Bronchial epithelial cell (primary cell): ENCODE data around the gene GATC. TPM values are rescaled to one million over a fixed set of nuclear protein-coding genes. Genes with fewer than 3 reads are reported as not detected.

Experiments used
- DNase-seq: peaks from one replicate; pipeline ENCODE4 v3.0.0-alpha.2; 2010; ENCODE audit warnings: low read depth
- FAIRE-seq: peaks from 2 replicates; lab custom pipeline; 2011; peaks lifted over from hg19 to GRCh38; lab: Jason Lieb, UNC
- H3K27me3 ChIP-seq: 2 replicates; pipeline ENCODE4 v1.5.1; 2011; ENCODE audit warnings: low read length; ENCODE audit not compliant: control insufficient read depth, insufficient read depth
- H3K36me3 ChIP-seq: 2 replicates; pipeline ENCODE4 v1.5.1; 2011; ENCODE audit warnings: low read length; ENCODE audit not compliant: control insufficient read depth, insufficient read depth
- H3K4me3 ChIP-seq: 2 replicates; pipeline ENCODE4 v1.5.1; 2011; ENCODE audit warnings: mild to moderate bottlenecking, low read depth, low read length, control low read depth
- total RNA-seq: library from RNA; depleted of rRNA; stranded (reverse); fragments of >200 nt; gene quantifications from 2 replicates; pipeline ENCODE4 v1.2.1, GENCODE V29; 2014
- TF ChIP-seq, protein P1 (sequence below): IDR thresholded peaks from 2 replicates; pipeline ENCODE4 v1.5.1; 2011; ENCODE audit warnings: mild to moderate bottlenecking, moderate library complexity, low read length, control low read depth, inconsistent platforms; ENCODE audit not compliant: insufficient read depth, severe bottlenecking

The GATC gene
- total RNA-seq, 1 donor from 2014 or later, result 21.6 TPM

DNA sequence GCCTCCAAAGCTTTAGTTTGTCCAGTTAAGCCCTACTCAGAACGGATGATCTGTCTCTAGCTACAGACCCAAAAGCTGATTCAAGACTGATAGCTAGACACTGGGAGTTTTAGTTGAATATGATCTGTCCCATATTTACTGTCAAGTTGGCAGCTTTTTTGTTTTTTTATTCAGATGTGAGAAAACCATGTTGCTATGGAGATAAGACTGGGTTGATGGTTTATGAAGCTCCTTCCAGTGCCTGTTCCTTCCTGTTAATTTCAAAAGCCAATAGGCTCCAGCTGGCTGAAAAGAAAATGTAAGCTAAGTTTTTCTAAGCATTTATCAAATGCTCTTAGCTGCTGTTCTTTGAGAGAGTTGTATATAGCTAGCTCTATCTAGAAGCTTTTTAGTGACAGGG is 54.3 kb downstream of the GATC start:
- Histone ChIP-seq H3K4me3 (no peak overlapping the region), H3K36me3 (peaks cover 2% of the 10 kb centered on the region), H3K27me3 (no peaks in the 10 kb centered on the region)
- TF ChIP-seq, protein P1, sequence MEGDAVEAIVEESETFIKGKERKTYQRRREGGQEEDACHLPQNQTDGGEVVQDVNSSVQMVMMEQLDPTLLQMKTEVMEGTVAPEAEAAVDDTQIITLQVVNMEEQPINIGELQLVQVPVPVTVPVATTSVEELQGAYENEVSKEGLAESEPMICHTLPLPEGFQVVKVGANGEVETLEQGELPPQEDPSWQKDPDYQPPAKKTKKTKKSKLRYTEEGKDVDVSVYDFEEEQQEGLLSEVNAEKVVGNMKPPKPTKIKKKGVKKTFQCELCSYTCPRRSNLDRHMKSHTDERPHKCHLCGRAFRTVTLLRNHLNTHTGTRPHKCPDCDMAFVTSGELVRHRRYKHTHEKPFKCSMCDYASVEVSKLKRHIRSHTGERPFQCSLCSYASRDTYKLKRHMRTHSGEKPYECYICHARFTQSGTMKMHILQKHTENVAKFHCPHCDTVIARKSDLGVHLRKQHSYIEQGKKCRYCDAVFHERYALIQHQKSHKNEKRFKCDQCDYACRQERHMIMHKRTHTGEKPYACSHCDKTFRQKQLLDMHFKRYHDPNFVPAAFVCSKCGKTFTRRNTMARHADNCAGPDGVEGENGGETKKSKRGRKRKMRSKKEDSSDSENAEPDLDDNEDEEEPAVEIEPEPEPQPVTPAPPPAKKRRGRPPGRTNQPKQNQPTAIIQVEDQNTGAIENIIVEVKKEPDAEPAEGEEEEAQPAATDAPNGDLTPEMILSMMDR, result no peak
- DNase-seq, result no peak
- FAIRE-seq, result no peak

DNA sequence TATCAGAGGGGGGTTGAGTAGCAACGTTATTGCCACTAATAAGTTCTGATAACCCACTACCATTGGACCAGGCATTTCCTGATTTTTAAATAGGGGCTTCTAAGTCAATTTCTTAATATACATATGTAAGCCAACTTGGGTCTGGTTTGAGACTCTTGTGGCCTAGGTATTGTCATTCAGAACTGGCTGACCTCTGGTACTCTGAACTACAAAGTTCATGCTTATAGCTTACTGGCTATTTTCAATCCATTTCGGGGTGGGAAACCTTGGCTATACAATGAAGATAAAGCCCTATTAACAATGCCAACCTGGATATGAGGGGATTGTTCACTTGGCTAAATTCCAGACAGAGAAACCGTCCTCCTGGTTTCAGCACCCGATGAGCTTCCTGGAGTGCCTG is 58.3 kb downstream of the GATC start:
- FAIRE-seq (no peak), DNase-seq (no peak)
- H3K4me3 ChIP-seq, result no peak overlapping the region
- H3K36me3 ChIP-seq, result peaks cover 2% of the 10 kb centered on the region
- TF ChIP-seq, protein P1, result no peak
- no peaks in the 10 kb centered on the region for H3K27me3 ChIP-seq

DNA sequence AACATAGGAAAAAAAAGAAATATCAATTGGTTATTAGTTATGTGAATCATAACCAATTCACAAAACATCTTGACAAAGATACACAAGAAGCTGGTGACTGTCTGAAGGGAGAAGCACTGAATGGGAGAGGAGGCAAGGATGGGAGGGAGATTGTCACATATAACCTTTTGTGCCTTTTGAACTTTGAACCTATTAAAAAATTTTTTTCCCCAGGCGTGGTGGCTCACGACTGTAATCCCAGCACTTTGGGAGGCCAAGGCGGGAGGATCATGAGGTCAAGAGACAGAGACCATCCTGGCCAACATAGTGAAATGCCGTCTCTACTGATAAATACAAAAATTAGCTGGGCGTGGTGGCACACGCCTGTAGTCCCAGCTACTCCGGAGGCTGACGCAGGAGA is 62.3 kb downstream of the GATC start:
- Histone ChIP-seq H3K36me3 (peaks cover 1% of the 10 kb centered on the region), H3K4me3 (no peak overlapping the region), H3K27me3 (no peaks in the 10 kb centered on the region)
- DNase-seq (no peak), FAIRE-seq (no peak)
- TF ChIP-seq, protein P1, result no peak

Other genes starting within 250 kb of the GATC start
- 5,132 and 7,160 TPM in 2 replicates for gene RPLP0, start 245.3 kb upstream of the GATC start, total RNA-seq
- gene PXN, start 180.7 kb upstream of the GATC start, total RNA-seq, result 28.0 and 29.5 TPM in 2 replicates
- gene RNU4-2, start 154.5 kb upstream of the GATC start, total RNA-seq, result under 0.01 and 383 TPM in 2 replicates
- under 0.01 and 564 TPM in 2 replicates for gene RNU4-1, start 153.2 kb upstream of the GATC start, total RNA-seq
- 0.79 and 1.3 TPM in 2 replicates for gene SIRT4, start 144.1 kb upstream of the GATC start, total RNA-seq
- not detected in 2 replicates for gene PLA2G1B, start 118.7 kb upstream of the GATC start, total RNA-seq
- gene MSI1, start 77.3 kb upstream of the GATC start, total RNA-seq, result not detected in 2 replicates
- 659 and 789 TPM in 2 replicates for gene COX6A1, start 8.3 kb upstream of the GATC start, total RNA-seq
- 40.5 and 45.2 TPM in 2 replicates for gene TRIAP1, start 60 bp upstream of the GATC start, total RNA-seq
- 325 and 349 TPM in 2 replicates for gene SRSF9, start 23.3 kb downstream of the GATC start, total RNA-seq
- gene DYNLL1, start 49.7 kb downstream of the GATC start, total RNA-seq, result 268 and 325 TPM in 2 replicates
- gene COQ5, start 82.7 kb downstream of the GATC start, total RNA-seq, result 32.9 and 38.9 TPM in 2 replicates
- 138 and 157 TPM in 2 replicates for gene RNF10, start 87.9 kb downstream of the GATC start, total RNA-seq
- gene POP5, start 135.0 kb downstream of the GATC start, total RNA-seq, result 26.3 and 33.2 TPM in 2 replicates
- not detected in 2 replicates for gene CABP1, start 194.2 kb downstream of the GATC start, total RNA-seq
- gene MLEC, start 240.7 kb downstream of the GATC start, total RNA-seq, result 60.3 and 61.9 TPM in 2 replicates